Measurements from ENCODE around the gene ZSWIM5. TPM values are rescaled to one million over a fixed set of nuclear protein-coding genes. Genes with fewer than 3 reads are reported as not detected.

The ZSWIM5 gene
- total and polyA plus RNA-seq, 9 of the 15 experiments (the other 6 are each of a cell fraction or from before 2014, with no cell fraction given), result under 0.01 to 0.07 (median 0.03) TPM; not detected in 3

- TF ChIP-seq, protein P1, sequence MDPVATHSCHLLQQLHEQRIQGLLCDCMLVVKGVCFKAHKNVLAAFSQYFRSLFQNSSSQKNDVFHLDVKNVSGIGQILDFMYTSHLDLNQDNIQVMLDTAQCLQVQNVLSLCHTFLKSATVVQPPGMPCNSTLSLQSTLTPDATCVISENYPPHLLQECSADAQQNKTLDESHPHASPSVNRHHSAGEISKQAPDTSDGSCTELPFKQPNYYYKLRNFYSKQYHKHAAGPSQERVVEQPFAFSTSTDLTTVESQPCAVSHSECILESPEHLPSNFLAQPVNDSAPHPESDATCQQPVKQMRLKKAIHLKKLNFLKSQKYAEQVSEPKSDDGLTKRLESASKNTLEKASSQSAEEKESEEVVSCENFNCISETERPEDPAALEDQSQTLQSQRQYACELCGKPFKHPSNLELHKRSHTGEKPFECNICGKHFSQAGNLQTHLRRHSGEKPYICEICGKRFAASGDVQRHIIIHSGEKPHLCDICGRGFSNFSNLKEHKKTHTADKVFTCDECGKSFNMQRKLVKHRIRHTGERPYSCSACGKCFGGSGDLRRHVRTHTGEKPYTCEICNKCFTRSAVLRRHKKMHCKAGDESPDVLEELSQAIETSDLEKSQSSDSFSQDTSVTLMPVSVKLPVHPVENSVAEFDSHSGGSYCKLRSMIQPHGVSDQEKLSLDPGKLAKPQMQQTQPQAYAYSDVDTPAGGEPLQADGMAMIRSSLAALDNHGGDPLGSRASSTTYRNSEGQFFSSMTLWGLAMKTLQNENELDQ (CRISPR knock-in tag; IDR thresholded peaks at IDR 0.05; ENCODE audit: borderline replicate concordance), result no peak
- TF ChIP-seq, protein P2, sequence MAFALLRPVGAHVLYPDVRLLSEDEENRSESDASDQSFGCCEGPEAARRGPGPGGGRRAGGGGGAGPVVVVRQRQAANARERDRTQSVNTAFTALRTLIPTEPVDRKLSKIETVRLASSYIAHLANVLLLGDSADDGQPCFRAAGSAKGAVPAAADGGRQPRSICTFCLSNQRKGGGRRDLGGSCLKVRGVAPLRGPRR (CRISPR knock-in tag; IDR thresholded peaks at IDR 0.05), result no peak
- TF ChIP-seq SMARCC2 (IDR thresholded peaks at IDR 0.05; ENCODE audit: low read depth) (no peak), RBM15 (IDR thresholded peaks at IDR 0.05; ENCODE audit: insufficient read depth, low read length) (no peak), SAFB2 (IDR thresholded peaks at IDR 0.05; ENCODE audit: borderline replicate concordance, low read depth, low read length, severe bottlenecking) (no peak), E2F6 (IDR thresholded peaks at IDR 0.05; ENCODE audit: borderline replicate concordance in 1 of 2, extremely low read depth in 1 of 2, insufficient read depth in 1 of 2, insufficient read length in 1 of 2, low read depth in 1 of 2, low read length in 1 of 2, poor library complexity in 1 of 2, severe bottlenecking in 1 of 2) (peak in 1 of 2 experiments; percentile 44), ZBTB34 (CRISPR knock-in tag; IDR thresholded peaks at IDR 0.05) (no peak), TCFL5 (CRISPR knock-in tag; conservative IDR thresholded peaks at IDR 0.05) (no peak), ASH1L (IDR thresholded peaks at IDR 0.05; ENCODE audit: borderline replicate concordance, low read depth, partially characterized antibody) (no peak), PREB (CRISPR knock-in tag; IDR thresholded peaks at IDR 0.05) (peak; percentile 83; the same call in 1 of the 2 replicates)
- TF ChIP-seq, protein P3, sequence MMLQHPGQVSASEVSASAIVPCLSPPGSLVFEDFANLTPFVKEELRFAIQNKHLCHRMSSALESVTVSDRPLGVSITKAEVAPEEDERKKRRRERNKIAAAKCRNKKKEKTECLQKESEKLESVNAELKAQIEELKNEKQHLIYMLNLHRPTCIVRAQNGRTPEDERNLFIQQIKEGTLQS (IDR thresholded peaks at IDR 0.05), result no peak
- TF ChIP-seq, protein P3 (CRISPR knock-in tag; conservative IDR thresholded peaks at IDR 0.05), result no peak; the same call in 1 of the 2 replicates
Measured at GRCh38 chr1:45010855-45011811, 195.3 kb downstream of the ZSWIM5 start, which contains the start of gene HECTD3 (continued).
